GM18909 (cell line): ENCODE data around the gene PGAM5.
"Not testable (repeated sequence)": the region's sequence is repeated elsewhere in the genome, so short reads cannot be mapped to it uniquely, and the experiment has no call there.

Source experiments
- ATAC-seq: cut with Tn5 transposase; IDR thresholded peaks from one replicate; pipeline ENCODE4 v1.9.1; 2021; ENCODE audit warnings: mild to moderate bottlenecking; ENCODE audit not compliant: unreplicated experiment, poor library complexity

The PGAM5 gene

GRCh38 chr12:132687211-132688164, 23.2 kb upstream of the PGAM5 start, which contains the start of the genes POLE and PXMP2:
TSS of gene POLE (minus strand) at chr12:132687342. CDS start at chr12:132687315, 27 bp downstream.
TSS of gene PXMP2 (plus strand) at chr12:132687587. CDS start at chr12:132687671, 84 bp downstream.
- peak; percentile 89 for ATAC-seq

- no peak for ATAC-seq
Measured at GRCh38 chr12:132689227-132689626, 21.4 kb upstream of the PGAM5 start.

- no peak for ATAC-seq
Measured at GRCh38 chr12:132690112-132690511, 20.5 kb upstream of the PGAM5 start.

GRCh38 chr12:132692030-132692429, 18.6 kb upstream of the PGAM5 start:
- not testable (repeated sequence) for ATAC-seq

GRCh38 chr12:132694888-132695287, 15.8 kb upstream of the PGAM5 start:
- not testable (repeated sequence) for ATAC-seq

DNA sequence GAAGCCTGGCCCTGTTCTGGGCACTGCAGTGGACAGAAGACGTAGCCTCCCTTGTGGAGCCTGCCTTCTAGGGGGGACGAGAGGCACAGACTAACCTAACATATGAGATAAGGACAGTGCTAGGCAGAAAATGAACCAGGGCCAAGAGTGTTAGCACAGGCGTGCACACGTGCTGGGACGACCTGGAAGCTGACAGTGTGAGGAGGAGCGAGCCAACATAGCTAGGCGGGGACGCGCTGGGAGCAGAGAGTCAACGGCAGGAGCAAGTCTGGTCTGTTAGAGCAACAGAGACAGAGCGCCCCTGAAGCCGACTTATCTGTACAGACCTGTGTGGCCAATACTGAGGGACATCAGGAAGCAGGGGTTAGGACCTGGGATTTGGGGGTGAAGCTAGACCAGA, 15.2 kb upstream of the PGAM5 start:
- ATAC-seq, result no peak

GRCh38 chr12:132698341-132698740, 12.3 kb upstream of the PGAM5 start:
- ATAC-seq, result no peak

- no peak for ATAC-seq
Measured at GRCh38 chr12:132700212-132700822, 10.3 kb upstream of the PGAM5 start.

DNA sequence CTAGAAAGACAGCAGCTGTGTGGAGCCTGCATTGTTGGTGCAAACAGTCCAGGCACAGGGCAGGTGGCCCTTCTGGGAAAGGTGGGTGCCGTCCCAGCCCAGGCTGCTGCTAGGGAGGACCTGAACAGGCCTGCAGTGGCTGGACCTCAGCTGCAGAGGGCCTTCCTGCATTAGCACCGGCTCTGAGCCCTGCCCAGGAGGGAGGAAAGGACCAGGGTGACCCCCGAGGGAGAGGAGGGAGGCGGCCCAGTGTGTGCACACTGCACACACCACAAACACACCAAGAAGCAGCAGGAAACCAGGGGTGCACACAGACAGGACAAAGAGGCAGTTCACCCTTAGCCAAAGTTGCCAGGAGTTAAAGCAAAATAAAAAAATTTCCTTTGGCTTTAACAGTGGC, 8.0 kb upstream of the PGAM5 start:
- ATAC-seq, result no peak

GRCh38 chr12:132703641-132704040, 7.0 kb upstream of the PGAM5 start:
- ATAC-seq, result no peak

- ATAC-seq, result no peak
Measured at GRCh38 chr12:132707241-132707640, 3.4 kb upstream of the PGAM5 start.

- no peak for ATAC-seq
Measured at GRCh38 chr12:132708150-132708549, 2.5 kb upstream of the PGAM5 start.

DNA sequence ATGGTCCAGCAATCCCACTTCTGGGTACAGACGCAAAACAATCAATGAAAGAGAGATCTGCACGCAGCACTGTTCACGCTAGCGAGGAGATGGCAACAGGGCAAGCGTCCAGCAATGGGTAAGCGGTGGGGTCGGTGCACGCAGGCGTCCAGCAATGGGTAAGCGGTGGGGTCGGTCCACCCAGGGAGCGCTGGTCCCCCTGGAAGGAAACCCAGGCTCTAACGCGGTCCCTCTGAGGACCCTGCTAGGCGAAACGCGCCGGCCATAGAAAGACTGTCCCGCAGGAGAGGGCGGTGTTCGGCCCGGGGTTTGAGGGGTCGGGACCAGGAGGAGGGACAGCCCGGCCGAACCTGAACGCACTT, 618 bp upstream of the PGAM5 start:
- ATAC-seq, result peak; percentile 41

DNA sequence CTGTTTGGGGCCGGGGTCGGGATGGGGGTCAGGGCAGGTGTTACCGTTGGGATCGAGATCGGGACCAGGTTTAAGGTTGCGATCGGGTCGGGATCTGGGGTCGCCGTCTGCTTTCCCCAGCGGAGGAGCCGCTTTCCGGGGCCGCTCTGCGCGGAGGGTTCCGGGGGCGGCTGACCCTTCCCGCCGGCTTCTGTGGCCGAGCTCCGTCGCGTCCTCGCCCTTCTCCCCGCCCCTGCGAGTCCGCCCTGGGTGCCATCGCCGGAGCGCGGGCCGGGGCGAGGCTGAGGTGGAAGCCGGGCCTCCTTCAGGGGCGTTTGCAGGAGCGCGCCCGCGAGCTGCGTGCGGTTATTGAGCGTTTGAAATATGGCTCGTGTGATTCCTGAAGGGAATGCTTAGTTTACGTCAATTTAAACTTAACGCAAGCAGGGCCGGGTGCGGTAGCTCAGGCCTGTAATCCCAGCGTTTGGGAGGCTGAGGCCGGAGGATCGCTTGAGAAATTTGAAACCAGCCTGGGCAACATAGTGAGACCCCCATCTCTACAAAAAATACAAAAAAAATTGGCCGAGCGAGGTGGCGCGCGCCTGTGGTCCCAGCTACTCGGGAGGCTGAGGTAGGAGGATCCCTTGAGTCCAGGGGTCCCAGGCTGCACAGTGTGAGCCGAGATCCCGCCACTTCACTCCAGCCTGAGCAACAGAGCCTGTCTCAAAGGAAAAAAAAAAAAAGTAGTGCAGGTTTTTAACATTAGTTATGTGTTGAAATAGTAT, 620 bp downstream of the PGAM5 start:
- peak; percentile 9 for ATAC-seq

GRCh38 chr12:132713123-132713522, 2.5 kb downstream of the PGAM5 start:
- ATAC-seq, result no peak

- no peak for ATAC-seq
Measured at GRCh38 chr12:132715874-132716273, 5.2 kb downstream of the PGAM5 start.

GRCh38 chr12:132716356-132716755, 5.7 kb downstream of the PGAM5 start:
- no peak for ATAC-seq

- ATAC-seq, result no peak
Measured at GRCh38 chr12:132717011-132717410, 6.4 kb downstream of the PGAM5 start.

GRCh38 chr12:132717531-132718387, 7.1 kb downstream of the PGAM5 start:
- no peak for ATAC-seq

GRCh38 chr12:132718644-132719043, 8.0 kb downstream of the PGAM5 start:
- no peak for ATAC-seq
